H1 (cell line): ENCODE results near the gene HDAC9. TPM values are rescaled to one million over a fixed set of nuclear protein-coding genes. Genes with fewer than 3 reads are reported as not detected.

ENCODE experiments used
- RAD21 ChIP-seq, 2 experiments: IDR thresholded peaks in 1 of 2; conservative IDR thresholded peaks in 1 of 2; 2 replicates each; pipeline ENCODE4 v1.6.1; 2011; ENCODE audit warnings: low read depth in 2 of 2, low read length in 2 of 2, improper control_type of control experiment in 1 of 2, inconsistent platforms in 1 of 2, mild to moderate bottlenecking in 1 of 2, moderate library complexity in 1 of 2
- polyA plus RNA-seq, 7 experiments: library from polyadenylated mRNA; depleted of rRNA in 3 of 7; stranded (reverse) in 5 of 7; unstranded in 2 of 7; fragments of >200 nt in 5 of 7; fragments of 200-250 nt in 2 of 7; gene quantifications; 1 replicate in 5 of 7; 2 replicates in 1 of 7; 4 replicates in 1 of 7; pipeline versions ENCODE4 v1.2.1 to v1.2.3, GENCODE V29; 2011 to 2013; ENCODE audit warnings: missing spikeins in 2 of 7, mixed read lengths in 2 of 7
- total RNA-seq: library from RNA; stranded (reverse); fragmentation: NEBNext Ultra II Directional; extraction: Animal tissue kit (Norgen Biotek cat#: 25700); gene quantifications from 2 replicates; pipeline ENCODE4 v1.2.1, GENCODE V29; 2021

The HDAC9 gene
- total and polyA plus RNA-seq, 2 of the 8 experiments (the other 6 are each of a cell fraction or from before 2014, with no cell fraction given) = 9.5 to 13.1 TPM

DNA sequence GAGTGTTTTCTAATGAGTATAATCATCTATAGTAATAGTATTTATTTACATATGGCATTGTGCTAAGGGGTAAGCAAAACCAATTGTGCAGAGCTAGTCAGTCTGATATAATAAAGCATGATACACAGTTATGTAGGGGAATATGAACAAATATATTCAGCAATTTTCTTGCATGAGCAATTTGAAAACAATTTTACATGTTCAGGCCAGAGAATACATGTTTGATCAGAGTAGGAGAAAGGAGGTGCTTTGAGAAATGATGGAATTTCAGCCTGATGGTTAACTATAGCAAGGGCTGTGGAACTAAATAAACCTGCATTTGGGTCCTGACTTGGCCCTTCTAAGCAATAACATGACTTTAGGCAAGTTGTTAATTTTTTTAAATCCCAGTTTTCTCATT lies 407.3 kb downstream of the HDAC9 start (continued):
- no peak for TF ChIP-seq RAD21 (IDR thresholded peaks at IDR 0.05 in 1 of 2, conservative IDR thresholded peaks at IDR 0.05 in 1 of 2; ENCODE audit: low read depth in 2 of 2, low read length in 2 of 2)
